DOHH2 (cell line): ENCODE results near the gene MRPL51.

Experiments used
- H3F3A ChIP-seq: fragments of 200-600 bp; sonication (generic), shearing (Covaris generic); 2 replicates; pipeline ENCODE4 v1.6.0; 2016; ENCODE audit warnings: antibody characterized with exemption, mild to moderate bottlenecking; ENCODE audit not compliant: control insufficient read depth, insufficient read depth
- H3K27ac ChIP-seq: fragments of 200-600 bp; sonication (generic); 2 replicates; pipeline ENCODE4 v1.5.1; 2014; ENCODE audit warnings: low read depth, mild to moderate bottlenecking, low read length, moderate library complexity
- H3K27me3 ChIP-seq: fragments of 200-600 bp; sonication (generic); 2 replicates; pipeline ENCODE4 v1.6.1; 2014; ENCODE audit warnings: mild to moderate bottlenecking, low read length, mixed read lengths; ENCODE audit not compliant: control insufficient read depth
- H3K36me3 ChIP-seq: fragments of 200-600 bp; sonication (generic); 2 replicates; pipeline ENCODE4 v1.6.1; 2014; ENCODE audit warnings: mild to moderate bottlenecking, low read length, moderate library complexity, mixed read lengths; ENCODE audit not compliant: control insufficient read depth
- H3K4me1 ChIP-seq: fragments of 200-600 bp; sonication (generic); 2 replicates; pipeline ENCODE4 v1.6.1; 2014; ENCODE audit warnings: mild to moderate bottlenecking, low read length, mixed read lengths; ENCODE audit not compliant: control insufficient read depth
- H3K4me2 ChIP-seq: fragments of 200-600 bp; sonication (generic); 2 replicates; pipeline ENCODE4 v1.6.0; 2014; ENCODE audit warnings: mild to moderate bottlenecking, low read length, moderate library complexity
- H3K4me3 ChIP-seq: fragments of 200-600 bp; sonication (generic); 2 replicates; pipeline ENCODE4 v1.5.1; 2014; ENCODE audit warnings: mild to moderate bottlenecking, low read length, mixed read lengths
- H3K79me2 ChIP-seq: fragments of 200-600 bp; sonication (generic); 2 replicates; pipeline ENCODE4 v1.6.1; 2014; ENCODE audit warnings: mild to moderate bottlenecking, low read length, mixed read lengths; ENCODE audit not compliant: control insufficient read depth
- H3K9me2 ChIP-seq: fragments of 200-600 bp; sonication (generic); replicated peaks from 2 replicates; pipeline ENCODE4 v1.6.1; 2014; ENCODE audit warnings: mild to moderate bottlenecking, low read length, mixed read lengths; ENCODE audit not compliant: control insufficient read depth
- H3K9me3 ChIP-seq: fragments of 200-600 bp; sonication (generic); 2 replicates; pipeline ENCODE4 v1.6.1; 2014; ENCODE audit warnings: antibody characterized with exemption, low read length, mixed read lengths; ENCODE audit not compliant: control insufficient read depth, insufficient read depth
- H4K20me1 ChIP-seq: fragments of 200-600 bp; sonication (generic); 2 replicates; pipeline ENCODE4 v1.6.0; 2014; ENCODE audit warnings: low read depth, mild to moderate bottlenecking, antibody characterized with exemption, low read length, moderate library complexity; ENCODE audit not compliant: control insufficient read depth, insufficient read depth
- CTCF ChIP-seq: fragments of 200-600 bp; sonication (generic); IDR thresholded peaks from one replicate; pipeline ENCODE4 v1.5.1; 2014; ENCODE audit warnings: antibody characterized with exemption, mild to moderate bottlenecking, low read depth, low read length; ENCODE audit not compliant: poor library complexity, severe bottlenecking
- EZH2phosphoT487 ChIP-seq: fragments of 200-600 bp; sonication (generic); IDR thresholded peaks from 2 replicates; pipeline ENCODE4 v1.6.1; 2017; ENCODE audit warnings: borderline replicate concordance, mild to moderate bottlenecking, antibody characterized with exemption, low read length, moderate library complexity, mixed read lengths

The MRPL51 gene

DNA sequence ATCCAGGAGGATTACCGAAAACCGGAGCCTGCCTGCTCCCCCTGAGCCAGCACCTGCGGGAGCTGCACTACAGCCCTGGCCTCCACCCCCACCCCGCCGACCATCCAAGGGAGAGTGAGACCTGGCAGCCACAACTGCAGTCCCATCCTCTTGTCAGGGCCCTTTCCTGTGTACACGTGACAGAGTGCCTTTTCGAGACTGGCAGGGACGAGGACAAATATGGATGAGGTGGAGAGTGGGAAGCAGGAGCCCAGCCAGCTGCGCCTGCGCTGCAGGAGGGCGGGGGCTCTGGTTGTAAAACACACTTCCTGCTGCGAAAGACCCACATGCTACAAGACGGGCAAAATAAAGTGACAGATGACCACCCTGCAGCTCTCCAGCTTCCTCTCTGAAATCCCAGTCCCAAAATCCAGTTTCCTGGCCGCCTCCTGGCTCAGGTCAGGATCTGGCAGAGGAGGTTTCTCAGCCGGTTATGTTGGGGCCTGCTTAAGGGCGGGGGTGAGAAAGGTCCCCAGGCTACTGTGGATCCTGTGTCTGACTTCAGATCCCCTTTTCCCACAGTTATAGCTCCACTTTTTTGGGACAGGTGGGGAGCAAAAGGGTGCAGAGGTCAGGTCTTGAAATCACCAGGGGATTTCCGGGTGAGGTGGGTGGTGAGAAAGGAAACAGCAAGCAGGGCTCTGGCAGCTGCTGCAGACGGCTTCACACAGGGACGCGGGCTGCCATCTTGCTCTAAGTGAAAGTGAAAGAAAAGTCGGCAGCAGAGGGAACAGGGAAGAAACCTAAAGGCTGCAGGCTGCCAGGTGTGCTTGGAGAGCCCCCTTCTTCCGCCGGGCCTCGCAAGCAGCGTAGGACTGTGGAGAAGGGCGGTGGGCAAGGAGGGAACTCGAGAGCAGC is 41.5 kb downstream of the MRPL51 start, which contains the start of gene TAPBPL:
TSS of gene TAPBPL (plus strand) at position 695 of the 897 bp plus-strand sequence. CDS start 207 bp downstream, outside the sequence.
- Histone ChIP-seq H3K79me2 (peaks cover 34% of the 10 kb centered on the region), H3K9me3 (no peaks in the 10 kb centered on the region), H3K36me3 (peaks cover 73% of the 10 kb centered on the region), H3K27ac (peak within 1 kb of the TSS; percentile 80), H4K20me1 (no peaks in the 10 kb centered on the region), H3K4me2 (peak within 1 kb of the TSS; percentile 86), H3K9me2 (no peaks in the 10 kb centered on the region), H3K4me3 (peak within 1 kb of the TSS; percentile 71), H3K4me1 (peaks cover 53% of the 10 kb centered on the region), H3F3A (peaks cover 28% of the 10 kb centered on the region), H3K27me3 (no peaks in the 10 kb centered on the region)
- no peak for TF ChIP-seq CTCF
- TF ChIP-seq EZH2phosphoT487 = no peak

- TF ChIP-seq CTCF = no peak
- no peak for TF ChIP-seq EZH2phosphoT487
- Histone ChIP-seq H3K27me3 (no peaks in the 10 kb centered on the region), H3F3A (peaks cover 35% of the 10 kb centered on the region), H3K9me2 (no peaks in the 10 kb centered on the region), H4K20me1 (no peaks in the 10 kb centered on the region), H3K9me3 (no peaks in the 10 kb centered on the region), H3K27ac (peak overlapping the region; percentile 80), H3K4me2 (peak overlapping the region; percentile 86), H3K79me2 (peaks cover 41% of the 10 kb centered on the region), H3K4me3 (peak overlapping the region; percentile 71), H3K4me1 (peaks cover 59% of the 10 kb centered on the region), H3K36me3 (peaks cover 77% of the 10 kb centered on the region)
Observed at GRCh38 chr12:6450869-6451347, 42.2 kb downstream of the MRPL51 start.

DNA sequence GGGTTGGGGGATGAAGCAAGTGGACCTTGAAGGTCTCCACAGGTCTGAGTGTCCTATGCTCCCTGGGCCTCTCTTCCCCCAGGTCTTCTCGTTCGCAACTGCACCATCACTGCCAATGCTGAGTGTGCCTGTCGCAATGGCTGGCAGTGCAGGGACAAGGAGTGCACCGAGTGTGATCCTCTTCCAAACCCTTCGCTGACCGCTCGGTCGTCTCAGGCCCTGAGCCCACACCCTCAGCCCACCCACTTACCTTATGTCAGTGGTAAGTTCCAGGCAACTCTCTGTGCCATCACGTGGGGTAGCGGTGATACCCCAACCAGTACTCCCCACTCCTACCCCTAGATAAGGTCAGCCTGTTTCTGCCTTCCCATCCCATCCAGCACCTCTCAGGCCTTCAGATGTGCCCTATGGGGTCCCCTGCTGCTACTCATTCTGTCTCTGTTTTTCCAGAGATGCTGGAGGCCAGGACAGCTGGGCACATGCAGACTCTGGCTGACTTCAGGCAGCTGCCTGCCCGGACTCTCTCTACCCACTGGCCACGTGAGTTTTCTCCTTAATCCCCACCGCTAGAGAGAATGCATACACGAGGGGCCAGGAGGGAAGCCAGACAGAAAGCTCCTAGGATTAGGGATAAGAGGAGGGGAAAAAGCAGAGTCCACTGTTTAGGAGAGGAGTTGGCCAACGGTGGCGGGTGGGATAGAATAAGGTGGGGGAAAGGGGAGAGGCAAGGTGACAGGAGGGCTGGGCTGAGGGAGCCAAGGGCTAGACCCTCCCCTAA is 42.8 kb downstream of the MRPL51 start:
- peaks cover 82% of the 10 kb centered on the region for H3K36me3 ChIP-seq
- peaks cover 59% of the 10 kb centered on the region for H3K4me1 ChIP-seq
- H3K79me2 ChIP-seq = peaks cover 47% of the 10 kb centered on the region

More for the DNA sequence above, 42.8 kb downstream of the MRPL51 start:
- Histone ChIP-seq H3K9me3 (no peaks in the 10 kb centered on the region), H3K9me2 (no peaks in the 10 kb centered on the region), H3K4me3 (peak overlapping the region; percentile 71), H3K27ac (peak overlapping the region; percentile 80), H3K27me3 (no peaks in the 10 kb centered on the region), H4K20me1 (no peaks in the 10 kb centered on the region), H3F3A (peaks cover 37% of the 10 kb centered on the region), H3K4me2 (peak overlapping the region; percentile 86)
- no peak for TF ChIP-seq CTCF
